NCI-H1694 treated with DMSO at 0.1 percent for 48 hours (cell line): ENCODE data around the gene SMAD6.

ENCODE experiments used
- DNase-seq: peaks from one replicate; lab custom pipeline; 2025; lab: John Stamatoyannopoulos, UW

The SMAD6 gene

DNA sequence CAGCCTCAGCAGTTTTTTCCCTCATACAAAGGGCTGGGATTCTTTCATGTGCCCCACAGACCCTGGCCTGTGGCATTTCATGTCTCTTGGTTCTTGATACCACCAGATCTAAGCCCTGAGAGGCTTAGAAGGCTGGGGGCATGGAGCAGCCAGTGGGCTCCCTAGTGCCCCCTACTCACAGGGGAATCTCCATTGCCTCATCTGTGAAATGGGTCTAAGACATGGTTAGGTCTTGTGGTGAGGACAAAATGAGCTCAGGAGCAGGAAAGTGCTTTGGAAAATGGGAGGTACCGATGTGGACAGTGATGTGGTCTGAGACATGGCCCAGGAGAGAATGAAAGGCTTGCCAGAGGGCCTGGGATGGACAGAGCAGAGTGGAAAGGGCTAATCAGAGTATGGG is 94.3 kb downstream of the SMAD6 start:
- no peak for DNase-seq

DNA sequence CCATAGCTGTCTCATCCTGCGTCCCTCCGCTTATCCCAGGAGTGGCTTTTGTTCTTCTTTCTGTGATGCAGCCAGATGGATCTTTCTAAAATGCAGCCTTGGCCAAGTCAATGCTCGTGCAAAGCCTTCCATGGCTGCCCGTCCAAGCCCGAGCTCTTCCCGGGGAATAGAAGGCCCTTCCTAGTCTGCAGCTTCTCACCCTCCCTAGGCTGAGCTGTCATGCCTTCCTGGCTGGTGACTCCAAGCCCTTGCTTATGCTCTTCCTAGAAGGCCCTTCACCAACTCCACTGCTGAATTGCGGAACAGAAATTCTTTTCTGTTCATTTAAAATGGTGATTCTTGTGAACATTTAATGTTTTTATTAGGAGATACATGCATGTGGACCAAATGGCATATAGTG is 95.9 kb downstream of the SMAD6 start:
- DNase-seq: no peak

DNA sequence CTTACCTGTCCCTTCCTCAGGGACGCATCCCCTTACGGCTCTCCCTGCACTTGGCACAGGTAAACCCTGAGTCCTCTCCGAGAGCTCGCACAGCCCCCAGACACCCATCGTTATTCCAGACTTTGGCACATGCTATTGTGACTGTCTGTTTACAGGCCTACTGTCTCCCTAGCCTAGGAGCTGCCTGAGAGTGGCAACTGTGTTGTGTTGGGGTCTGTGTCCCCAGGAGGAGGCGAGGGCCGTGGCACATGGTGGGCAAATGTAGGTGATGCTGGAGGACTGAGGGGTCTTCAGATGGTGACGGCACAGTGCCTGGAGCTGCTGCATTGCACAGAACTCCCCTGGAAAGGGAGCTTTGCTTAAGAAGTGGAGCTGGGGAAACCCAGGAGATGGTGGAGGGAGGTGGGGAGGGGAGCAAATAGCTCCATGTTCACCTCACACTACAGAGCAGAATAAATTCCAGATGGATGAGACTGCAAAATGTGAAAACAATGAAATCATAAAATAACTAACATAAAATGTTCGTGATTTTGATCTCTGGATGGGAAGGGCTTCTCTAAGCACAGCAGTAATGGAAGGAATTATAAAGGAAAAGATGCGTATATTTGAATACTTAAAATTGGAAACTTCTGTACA is 96.5 kb downstream of the SMAD6 start:
- DNase-seq: no peak

DNA sequence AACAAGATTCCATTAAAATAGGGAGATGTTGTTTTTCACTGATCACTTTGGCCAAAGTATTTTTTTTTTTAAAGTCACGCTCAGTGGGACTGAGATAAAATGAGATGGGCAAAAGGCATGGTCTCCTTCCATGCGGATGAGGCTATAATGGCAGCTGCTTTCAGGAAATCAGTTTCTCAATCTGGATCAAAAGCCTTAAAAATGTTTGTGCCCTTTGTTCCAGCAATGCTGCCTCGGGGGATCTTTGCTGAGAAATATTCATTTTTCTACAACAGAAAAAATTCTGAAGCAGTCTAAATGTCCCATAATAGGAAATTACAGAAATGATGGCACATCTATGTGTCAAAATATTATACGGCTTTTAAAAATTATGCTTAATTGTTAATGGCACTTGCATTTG is 97.2 kb downstream of the SMAD6 start:
- DNase-seq: no peak

DNA sequence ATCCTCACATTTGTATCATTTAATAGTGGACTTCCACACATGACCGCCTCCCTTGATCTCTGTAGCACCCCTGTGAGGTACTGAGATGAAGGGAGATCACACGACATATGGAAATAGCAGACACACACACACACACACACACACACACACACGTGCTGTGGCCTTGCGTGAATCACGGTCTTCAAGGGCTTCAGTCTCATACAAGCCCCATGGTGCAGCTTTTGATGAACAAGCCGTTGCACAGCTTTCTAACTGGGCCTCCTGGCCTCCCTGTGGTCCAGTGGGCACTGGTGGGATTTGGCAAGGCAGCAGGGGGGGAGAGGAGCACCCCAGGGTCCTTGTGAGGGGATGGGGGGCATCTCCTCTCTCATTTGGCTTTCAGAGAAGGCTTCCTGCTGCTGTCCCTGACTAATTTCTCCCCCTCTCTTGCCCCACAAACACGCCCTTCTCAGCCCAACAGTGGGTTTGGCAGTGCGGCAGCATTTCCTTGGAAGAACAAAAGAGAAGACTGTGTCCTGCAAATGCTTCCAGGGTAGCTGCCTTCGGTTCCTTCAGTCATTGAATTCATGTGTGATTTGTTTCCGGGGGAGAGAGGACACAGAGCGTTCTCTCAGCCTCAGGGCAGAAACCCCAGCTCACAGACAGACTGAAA is 98.7 kb downstream of the SMAD6 start:
- no peak for DNase-seq

DNA sequence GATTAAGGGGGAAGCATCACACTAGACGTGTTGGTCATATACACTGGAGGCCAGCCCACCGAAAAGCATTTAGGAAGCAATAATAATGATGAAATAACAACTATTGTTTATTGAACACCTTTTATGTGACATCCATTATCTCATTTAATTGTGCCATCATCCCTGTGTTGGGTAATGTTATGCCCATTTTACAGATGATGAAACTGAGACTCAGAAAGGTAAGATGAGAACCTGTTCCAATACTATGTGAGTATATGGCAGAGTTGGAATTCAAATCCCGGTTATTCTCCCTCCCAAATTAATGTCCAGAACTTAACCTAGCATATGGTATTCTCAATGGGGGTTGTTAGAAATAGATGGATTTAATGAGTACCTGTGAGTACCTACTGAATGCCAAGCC is 99.2 kb downstream of the SMAD6 start:
- no peak for DNase-seq

DNA sequence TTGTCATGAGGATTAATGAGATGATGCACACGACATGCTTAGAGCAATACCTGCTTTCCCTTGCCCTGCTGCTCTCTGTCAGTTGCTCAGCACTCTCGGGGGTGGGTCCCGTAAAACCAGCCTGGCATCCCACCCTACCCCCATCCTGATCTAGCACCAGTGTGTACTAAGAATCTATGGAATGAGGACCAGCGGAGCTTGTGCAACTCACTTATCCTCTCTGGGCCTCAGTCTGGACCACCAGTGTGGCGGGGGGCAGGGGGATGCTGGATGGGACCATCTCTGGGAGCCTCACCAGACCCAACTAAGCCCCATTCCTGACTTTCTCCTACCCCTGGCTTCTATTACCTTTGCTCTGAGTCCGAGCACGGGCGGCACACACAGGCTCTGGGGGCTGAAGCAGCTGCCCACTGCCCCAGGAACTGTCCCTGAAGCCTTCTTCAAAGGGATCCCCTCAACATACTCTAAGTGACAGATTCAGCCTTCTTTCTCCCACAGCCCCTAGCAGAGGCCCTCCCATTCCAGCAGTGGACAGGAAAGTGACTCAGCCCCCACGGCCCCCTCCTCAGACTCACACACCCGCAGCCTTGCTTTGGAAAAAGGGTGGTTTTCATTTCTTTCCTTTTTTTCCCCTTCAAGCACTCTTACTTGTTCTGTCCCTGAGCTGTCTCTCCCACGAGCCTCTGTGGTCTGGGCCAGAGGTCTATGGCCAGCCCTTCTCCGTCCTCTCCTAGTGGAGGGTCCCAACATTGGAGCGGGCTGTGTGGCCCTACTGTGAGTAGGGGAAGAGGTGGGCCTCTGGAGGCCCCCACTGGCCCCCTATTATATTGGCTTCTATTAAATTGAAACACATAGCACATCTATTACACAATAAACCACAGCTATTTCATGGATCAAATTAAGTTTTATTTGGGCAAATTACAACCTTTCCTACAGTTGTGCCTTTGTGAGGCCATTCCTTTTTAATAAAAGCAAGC is 100.3 kb downstream of the SMAD6 start:
- DNase-seq: no peak

DNA sequence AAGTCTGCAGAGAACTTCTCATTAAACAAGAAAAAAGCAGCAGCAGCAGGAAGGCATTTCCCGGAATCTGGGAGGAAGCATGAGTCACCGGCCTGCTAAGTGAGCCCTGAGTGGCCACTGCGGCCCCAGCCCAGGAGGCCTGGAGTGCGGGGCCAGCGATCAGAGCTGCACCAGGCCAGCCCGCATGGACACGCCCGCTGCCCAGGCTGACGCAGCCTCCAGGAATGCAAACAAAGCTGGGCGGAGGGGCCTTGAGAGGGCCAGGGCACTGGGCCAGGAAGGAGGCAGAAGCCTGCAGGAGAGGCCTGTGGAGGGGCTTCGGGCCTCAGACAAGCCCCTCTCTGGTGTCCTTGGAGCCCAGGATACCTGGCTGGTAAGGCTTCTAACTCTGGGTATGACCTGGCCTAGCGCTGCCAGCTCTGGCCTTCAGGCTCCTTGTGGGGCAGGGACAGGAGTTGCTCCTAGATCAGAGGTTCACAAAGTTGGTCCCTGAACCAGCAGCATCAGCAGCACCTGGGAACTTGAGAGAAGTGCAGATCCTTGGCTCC is 101.2 kb downstream of the SMAD6 start:
- no peak for DNase-seq

DNA sequence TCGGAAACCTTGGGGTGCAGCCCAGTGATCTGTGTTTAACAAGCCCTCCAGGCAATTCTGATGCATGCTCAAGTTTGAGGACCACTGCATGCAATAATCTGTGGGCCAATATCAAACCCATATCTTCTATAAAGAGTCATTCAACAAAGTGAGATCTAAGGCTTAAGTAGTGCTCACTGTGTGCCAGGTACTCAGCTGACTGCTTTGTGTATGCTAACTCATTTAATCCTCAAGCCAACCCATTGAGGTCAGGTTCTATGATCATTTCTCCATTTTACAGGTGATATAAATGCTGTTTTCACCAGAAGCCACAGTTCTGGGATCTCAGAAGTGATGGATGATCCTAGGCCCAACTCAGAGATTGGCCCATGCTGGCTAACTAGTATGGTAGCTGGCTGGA is 101.7 kb downstream of the SMAD6 start:
- DNase-seq: no peak

DNA sequence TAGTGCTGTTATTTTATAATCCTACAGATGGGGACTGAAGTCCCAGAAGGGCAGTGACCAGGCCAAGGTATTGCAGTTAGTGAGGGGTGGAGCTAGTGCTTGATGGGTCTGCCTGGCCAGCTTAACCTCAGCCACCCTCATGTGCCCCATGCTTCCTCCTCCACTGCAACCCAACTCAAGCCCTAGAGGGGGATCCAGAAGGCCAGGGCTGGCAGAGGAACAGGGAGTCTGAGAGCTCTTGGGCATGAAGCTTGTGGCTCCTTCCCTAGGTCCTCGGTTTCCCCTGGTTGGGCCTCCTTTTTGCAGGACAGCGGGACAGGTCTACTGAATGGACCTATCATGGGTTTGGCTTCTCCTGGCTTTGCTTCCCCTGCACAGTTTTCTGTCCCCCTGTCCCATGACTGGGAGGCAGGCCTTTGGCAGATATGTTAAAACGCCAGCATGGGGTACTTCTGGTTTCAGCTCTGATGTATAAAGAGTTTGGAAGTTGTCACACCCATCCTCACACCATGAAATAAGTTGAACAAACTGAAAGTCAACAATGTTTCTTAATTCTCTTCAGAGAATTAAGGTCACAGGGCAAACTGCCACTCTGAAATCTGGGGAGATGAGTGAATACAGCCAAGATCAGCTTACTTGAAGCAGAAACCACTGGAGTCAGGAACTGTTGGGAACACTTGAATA is 103.3 kb downstream of the SMAD6 start:
- DNase-seq: no peak

DNA sequence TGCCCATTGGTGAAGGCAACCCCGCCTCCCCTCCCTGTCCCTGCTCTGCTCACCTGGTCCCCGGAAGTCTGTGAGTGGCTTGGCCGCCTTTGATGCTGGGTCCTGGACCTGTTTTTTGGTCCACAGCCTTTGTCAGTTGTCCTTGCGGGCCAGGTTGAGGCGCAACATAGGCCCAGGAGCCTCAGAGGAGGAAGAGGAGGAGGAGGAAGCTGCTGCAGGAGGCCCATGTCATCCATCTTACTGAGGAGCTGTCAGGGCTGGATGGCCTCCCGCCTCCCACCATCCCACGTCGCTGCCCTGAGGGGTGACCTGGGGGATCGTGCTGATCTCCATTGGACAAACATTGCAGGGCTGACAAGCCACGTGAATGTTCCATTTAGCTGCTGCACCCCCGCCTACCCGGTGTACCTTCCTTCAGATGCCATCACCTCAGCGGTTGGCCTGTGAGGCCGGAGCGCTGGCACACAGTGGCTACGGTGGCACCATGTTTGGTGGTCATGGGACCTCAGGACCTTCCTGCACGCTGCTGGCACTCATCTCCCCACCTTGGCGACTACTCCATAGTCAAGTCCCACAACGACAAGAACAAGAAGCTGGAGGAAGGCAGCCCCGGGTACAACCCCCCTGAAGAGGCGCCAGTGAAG is 106.3 kb downstream of the SMAD6 start:
- DNase-seq: no peak

DNA sequence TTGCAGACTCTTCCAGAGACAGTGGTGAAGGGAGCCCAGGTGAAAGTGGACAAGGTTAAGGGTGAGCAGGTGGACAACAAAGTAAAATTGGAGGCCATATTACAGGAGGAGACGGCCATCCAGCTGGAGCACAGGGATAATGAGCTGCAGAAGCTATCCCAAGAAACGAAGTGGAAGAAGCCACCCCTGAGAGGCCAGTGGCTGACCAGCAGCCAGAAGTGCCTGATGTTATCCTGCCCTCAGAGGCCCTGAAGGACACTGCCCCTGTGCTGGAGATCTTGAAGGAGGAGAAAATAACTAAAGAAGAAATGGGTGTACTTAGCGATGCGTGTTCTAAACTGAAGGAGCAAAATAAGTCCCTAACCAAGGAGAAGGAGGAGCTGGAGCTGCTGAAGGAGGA is 107.6 kb downstream of the SMAD6 start:
- DNase-seq: no peak

DNA sequence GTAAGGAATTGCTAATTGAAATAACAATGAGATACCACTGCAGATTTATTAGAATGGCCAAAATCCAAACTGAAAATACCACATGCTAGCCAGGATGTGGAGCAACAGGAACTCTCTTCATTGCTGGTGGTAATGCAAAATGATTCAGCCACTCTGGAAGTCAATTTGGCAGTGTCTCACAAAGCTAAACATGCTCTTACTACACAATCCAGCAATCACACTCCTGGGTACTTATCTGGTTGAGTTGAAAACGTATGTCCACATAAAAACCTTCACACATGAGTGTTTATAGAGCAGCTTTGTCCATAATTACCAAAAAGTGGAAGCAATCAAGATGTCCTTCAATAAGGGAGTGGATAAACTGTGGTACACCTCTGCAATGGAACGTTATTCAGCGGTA is 113.3 kb downstream of the SMAD6 start:
- no peak for DNase-seq

DNA sequence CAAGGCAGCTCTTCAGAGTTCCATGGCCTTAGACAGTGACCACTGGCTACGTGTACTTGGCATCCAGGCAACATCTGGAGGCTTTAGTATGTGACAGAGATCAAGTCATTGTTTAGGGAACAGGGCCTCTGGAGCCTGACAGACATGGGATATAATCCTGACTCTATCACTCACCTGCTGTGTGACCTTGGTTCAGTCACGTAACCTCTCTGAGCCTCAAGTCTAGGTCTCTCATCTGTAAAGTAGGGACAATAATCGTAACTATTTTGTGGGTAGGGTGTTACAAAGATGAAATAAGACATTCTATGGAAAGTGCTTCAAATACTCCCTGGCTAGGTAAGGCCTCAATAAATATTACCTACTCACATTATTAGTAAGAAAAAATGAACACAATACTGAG is 114.2 kb downstream of the SMAD6 start:
- no peak for DNase-seq

DNA sequence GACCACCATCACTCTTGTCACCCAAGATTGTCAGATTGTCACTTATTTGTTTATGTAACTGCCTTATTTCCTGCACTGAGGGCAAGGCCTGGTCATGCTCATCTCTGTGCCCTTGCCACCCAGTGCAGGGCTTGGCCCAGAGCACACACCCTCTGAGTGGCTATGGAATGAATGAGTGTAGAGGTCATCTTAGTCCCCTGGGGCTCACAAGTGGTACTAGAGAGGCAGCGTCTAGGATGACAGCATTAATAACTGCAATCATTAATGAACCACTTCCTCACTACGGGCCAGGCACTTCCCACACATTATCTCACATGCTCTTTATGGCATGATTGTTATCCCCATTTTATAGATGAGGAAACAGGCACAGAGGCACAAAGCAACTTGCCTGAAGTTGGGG is 117.0 kb downstream of the SMAD6 start:
- no peak for DNase-seq

DNA sequence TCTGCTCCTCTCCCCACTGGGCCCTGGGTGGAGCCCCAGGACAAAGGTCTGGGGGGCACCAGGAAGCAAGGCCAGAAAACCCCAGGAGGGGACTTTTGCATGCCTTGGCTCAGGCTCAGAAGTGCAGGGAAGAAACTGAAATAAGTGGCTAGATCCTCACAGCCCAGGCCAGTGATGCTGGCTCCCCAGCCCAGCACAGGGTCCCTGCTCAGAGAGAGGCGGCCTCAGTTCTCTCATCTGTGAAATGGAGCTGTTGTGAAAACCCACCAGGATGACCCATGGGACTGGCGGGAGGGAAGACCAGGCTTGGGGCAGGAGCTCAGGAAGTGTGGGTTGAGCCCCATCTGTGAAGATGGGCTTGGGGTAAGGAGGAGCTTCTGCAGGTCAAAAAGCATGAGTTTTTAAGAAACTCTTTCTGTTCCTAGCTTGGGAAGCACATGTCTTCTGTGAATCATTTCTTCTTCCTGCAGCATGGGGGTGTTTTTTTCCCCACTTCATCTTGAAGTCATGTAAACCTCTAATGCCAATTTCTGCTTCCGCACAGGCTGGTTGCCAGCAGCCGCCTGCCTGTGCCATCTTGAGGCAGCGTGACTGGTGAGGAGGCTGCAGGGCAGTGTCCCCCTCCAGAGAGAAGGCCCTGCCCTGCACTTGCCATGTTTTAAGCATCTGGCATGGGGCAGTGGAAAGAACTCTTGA is 118.6 kb downstream of the SMAD6 start:
- DNase-seq: no peak

DNA sequence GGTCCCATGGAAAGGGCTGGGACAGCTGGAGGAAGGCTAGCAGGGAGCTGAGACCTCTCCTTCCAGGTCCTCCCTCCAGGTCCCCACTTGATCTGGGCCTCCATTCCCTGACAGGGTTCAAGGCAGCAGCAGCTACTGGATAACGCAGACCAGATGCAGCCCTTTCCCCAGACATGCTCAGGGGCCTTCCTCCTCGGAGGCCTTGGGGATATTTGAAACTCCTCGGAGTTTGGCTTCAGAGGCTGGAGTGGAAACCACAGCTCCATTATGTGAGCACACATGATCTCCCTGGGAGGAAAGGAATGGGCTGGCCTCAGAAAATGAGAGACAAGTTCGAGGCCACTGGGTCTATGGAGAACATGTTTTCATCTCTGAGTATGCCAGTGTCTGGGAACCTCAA is 119.3 kb downstream of the SMAD6 start:
- DNase-seq: no peak

DNA sequence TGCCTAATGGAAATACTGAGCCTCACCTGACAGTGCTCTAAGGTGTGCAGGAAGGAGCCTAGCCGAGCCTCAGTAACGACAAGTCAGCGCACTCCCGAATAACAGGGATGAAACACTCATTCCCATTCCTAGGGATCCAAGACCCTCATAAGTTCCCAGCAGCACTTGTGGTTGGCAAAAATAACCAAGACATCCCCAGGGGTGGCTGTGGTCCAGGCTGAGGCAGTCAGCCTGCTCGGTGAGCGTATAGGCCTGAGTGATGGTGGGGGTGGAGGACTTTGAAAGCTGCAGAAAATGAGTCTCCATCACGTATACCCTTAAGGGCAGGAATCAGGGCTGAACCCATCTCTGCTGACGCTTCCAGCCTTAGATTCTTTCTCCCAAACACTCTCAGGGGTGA is 120.1 kb downstream of the SMAD6 start:
- no peak for DNase-seq

DNA sequence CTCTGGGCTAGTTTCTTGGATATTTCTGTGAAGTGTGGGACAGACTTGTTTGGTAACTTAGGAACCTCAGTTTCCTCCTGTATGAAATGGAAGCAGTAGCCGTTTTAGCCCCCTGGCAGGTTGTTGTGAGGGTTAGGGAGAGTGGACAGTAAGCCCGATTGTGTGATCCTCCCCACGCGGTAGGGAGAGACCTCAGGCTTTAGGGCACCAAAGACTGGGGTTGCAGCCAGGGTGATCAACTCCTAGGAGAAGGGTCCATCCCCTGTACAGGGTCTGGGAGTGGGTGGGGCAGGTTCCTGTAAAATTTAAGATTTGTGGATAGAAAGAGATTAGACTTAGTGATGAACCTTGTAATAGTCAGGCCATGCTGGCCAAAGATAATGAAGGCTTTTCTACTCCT is 120.5 kb downstream of the SMAD6 start:
- no peak for DNase-seq

DNA sequence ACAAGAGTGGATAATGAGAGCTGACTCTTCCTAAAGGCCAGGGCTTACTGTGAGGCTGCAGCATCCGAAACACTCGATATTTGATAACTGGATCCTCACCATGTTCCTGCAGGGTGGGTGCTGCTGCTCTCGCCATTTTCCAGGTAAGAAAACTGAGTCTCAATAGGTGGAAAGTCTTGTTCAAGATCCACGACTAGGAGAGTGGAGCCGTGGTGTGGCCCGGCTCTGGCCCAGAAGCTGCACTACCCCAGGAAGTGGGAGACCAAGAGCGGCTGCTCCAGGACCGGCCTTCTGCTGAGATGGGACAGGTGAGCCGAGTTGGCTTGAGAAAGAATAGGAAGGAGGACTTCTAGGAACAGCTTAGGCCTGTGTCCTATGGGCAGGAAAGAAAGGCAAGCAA is 121.6 kb downstream of the SMAD6 start:
- DNase-seq: no peak

DNA sequence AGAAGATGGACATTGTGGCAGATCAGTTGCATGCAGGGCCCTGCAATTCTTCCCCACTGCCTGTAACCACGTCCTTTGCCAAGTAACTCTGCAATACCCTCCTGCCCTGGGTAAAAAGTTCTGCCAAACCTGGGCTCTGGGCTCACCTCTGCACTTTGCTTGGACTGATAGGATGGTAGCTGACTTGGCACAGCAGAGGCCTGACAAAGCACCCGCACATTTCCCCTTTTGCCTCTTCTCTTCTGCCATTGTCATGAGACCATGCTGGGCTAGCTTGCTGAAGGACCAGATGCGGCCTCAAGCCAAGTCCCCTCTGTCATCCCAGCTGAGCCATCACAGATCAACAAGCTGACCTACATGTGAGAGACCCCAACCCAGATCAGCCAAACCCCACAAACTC is 122.4 kb downstream of the SMAD6 start:
- DNase-seq: no peak
